Vagina (tissue), 2 donors: ENCODE results near the gene CDH4.

ENCODE experiments used
- CTCF ChIP-seq, 3 experiments: fragments of 450-650 bp in 2 of 3; fragments of 200-600 bp in 1 of 3; sonication (generic) in 1 of 3; IDR thresholded peaks; one replicate each; pipeline ENCODE4 v1.5.1; 2017 to 2019; ENCODE audit warnings: antibody characterized with exemption in 3 of 3, mild to moderate bottlenecking in 2 of 3, moderate library complexity in 2 of 3
- POLR2A ChIP-seq, 2 donors: fragments of 450-650 bp; IDR thresholded peaks; one replicate each; pipeline ENCODE4 v1.6.1; 2017; ENCODE audit warnings: antibody characterized with exemption in 2 of 2, mild to moderate bottlenecking in 2 of 2, moderate library complexity in 2 of 2
- POLR2AphosphoS5 ChIP-seq, 2 donors: sonication (generic); formaldehyde crosslinking; IDR thresholded peaks; one replicate each; pipeline ENCODE4 v1.9.0; 2017; ENCODE audit warnings: antibody characterized with exemption in 2 of 2, mild to moderate bottlenecking in 2 of 2, low read depth in 1 of 2; ENCODE audit not compliant: insufficient read depth in 1 of 2

GRCh38 chr20:61710108-61710507, 458.0 kb downstream of the CDH4 start:
- TF ChIP-seq POLR2A (IDR thresholded peaks at IDR 0.05) = no peak
- TF ChIP-seq CTCF (IDR thresholded peaks at IDR 0.05) = no peak
- no peak for TF ChIP-seq POLR2AphosphoS5 (IDR thresholded peaks at IDR 0.05; ENCODE audit: insufficient read depth in 1 of 2, low read depth in 1 of 2)
